Activated B cell treated with CpG ODN at 0.5 μM for 24 hours (primary cell): ENCODE data around the gene PLK5. TPM values are rescaled to one million over a fixed set of nuclear protein-coding genes. Genes with fewer than 3 reads are reported as not detected.
"Not testable (repeated sequence)": the region's sequence is repeated elsewhere in the genome, so short reads cannot be mapped to it uniquely, and the experiment has no call there.

Source experiments
- ATAC-seq: fragments of 200-7000 bp; cut with Tn5 transposase; one replicate; pipeline ENCODE4 v1.10.0; 2021; ENCODE audit warnings: low read depth, mild to moderate bottlenecking, moderate library complexity
- CTCF ChIA-PET: fragments of 350-600 bp; sonication (Branson Sonifier 250); formaldehyde crosslinking; loops from one replicate; lab custom pipeline; 2021; ENCODE audit warnings: antibody characterized with exemption; lab: Charles Lee
- POLR2A ChIA-PET: fragments of 350-600 bp; sonication (Branson Sonifier 250); formaldehyde crosslinking; loops from one replicate; lab custom pipeline; 2021; ENCODE audit warnings: antibody characterized with exemption; lab: Charles Lee
- DNase-seq: peaks from one replicate; pipeline ENCODE4 v3.0.0; 2022
- H3K27ac Mint-ChIP-seq: one replicate; pipeline ENCODE4 v1.8.0; 2020; ENCODE audit warnings: mixed read lengths
- H3K27me3 Mint-ChIP-seq: one replicate; pipeline ENCODE4 v1.8.0; 2021; ENCODE audit warnings: mixed read lengths
- H3K36me3 Mint-ChIP-seq: one replicate; pipeline ENCODE4 v1.8.0; 2021; ENCODE audit warnings: low read depth, mixed read lengths
- H3K4me1 Mint-ChIP-seq: one replicate; pipeline ENCODE4 v1.8.0; 2021; ENCODE audit warnings: mixed read lengths
- H3K4me3 Mint-ChIP-seq: one replicate; pipeline ENCODE4 v1.8.0; 2020; ENCODE audit warnings: mild to moderate bottlenecking, mixed read lengths
- H3K9me3 Mint-ChIP-seq: one replicate; pipeline ENCODE4 v1.8.0; 2020; ENCODE audit warnings: mixed read lengths
- intact Hi-C: fragments of 100-400 bp; cut with micrococcal nuclease; formaldehyde crosslinking; loops from one replicate; pipeline ENCODE4 v1.15.1; 2024
- total RNA-seq: library from RNA; stranded (reverse); gene quantifications from 2 replicates; pipeline ENCODE4 v1.2.3, GENCODE V29; 2022
- TF ChIP-seq, protein P1 (sequence below): fragments of 200-600 bp; IDR thresholded peaks from one replicate; pipeline ENCODE4 v1.8.0; 2022; ENCODE audit warnings: antibody characterized with exemption, mild to moderate bottlenecking

PLK5 gene
- total RNA-seq, 1 donor from 2014 or later = not detected

DNA sequence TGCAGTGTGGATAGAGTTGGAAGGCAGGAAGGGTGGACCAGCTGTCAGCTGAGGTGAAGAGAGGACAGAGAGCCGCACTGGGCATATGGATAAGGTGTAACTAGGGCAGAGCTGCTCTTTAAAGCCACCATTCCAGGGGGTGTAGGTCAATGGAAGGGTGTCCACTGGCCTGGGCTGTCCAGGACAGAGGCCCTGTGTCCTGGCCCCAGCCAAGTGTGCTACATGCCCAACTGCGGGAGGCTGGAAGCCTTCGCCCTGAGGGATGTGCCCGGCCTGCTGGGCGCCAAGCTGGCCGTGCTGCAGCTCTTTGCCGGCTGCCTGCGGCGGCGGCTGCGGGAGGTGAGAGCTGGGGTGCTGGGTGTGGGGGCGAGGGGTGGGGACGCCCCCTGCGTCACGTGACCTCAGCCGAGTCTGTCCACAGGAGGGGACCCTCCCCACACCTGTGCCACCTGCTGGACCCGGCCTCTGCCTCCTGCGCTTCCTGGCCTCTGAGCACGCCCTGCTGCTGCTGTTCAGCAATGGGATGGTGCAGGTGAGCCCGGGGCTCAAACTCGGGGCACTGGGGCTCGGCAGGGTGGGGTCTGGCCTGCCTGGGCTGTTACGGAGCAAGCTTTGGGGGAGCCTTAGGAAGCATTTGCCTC lies 9.8 kb downstream of the PLK5 start:
- ChIA-PET CTCF (no interaction called here), POLR2A (interaction anchor here (0.7 kb wide), 1 partner anchor 56 kb away, joined by 5 read pairs; no protein-coding TSS in a partner anchor)
- no peak for ATAC-seq
- DNase-seq = no peak
- Mint-ChIP-seq H3K27me3 (peaks cover 16% of the 10 kb centered on the region), H3K36me3 (no peaks in the 10 kb centered on the region), H3K4me3 (no peak overlapping the region), H3K4me1 (no peaks in the 10 kb centered on the region), H3K9me3 (no peaks in the 10 kb centered on the region), H3K27ac (no peak overlapping the region)
- TF ChIP-seq, protein P1, sequence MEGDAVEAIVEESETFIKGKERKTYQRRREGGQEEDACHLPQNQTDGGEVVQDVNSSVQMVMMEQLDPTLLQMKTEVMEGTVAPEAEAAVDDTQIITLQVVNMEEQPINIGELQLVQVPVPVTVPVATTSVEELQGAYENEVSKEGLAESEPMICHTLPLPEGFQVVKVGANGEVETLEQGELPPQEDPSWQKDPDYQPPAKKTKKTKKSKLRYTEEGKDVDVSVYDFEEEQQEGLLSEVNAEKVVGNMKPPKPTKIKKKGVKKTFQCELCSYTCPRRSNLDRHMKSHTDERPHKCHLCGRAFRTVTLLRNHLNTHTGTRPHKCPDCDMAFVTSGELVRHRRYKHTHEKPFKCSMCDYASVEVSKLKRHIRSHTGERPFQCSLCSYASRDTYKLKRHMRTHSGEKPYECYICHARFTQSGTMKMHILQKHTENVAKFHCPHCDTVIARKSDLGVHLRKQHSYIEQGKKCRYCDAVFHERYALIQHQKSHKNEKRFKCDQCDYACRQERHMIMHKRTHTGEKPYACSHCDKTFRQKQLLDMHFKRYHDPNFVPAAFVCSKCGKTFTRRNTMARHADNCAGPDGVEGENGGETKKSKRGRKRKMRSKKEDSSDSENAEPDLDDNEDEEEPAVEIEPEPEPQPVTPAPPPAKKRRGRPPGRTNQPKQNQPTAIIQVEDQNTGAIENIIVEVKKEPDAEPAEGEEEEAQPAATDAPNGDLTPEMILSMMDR = no peak
- intact Hi-C loops = no loop called here

DNA sequence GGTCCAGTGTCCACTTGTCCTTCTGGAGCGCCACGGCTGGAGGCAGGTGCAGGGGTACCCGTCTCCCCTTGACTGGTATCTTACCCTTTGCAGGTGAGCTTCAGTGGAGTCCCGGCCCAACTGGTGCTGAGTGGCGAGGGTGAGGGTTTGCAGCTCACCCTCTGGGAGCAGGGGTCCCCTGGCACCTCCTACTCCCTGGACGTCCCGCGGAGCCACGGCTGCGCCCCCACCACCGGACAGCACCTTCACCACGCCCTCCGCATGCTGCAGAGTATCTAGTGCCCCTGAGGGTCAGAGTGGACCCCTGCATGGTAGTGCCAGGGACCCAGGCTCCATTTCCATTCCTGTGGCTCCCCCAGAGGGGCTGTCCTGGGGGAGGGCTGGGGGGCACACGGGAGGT lies 11.1 kb downstream of the PLK5 start:
- CTCF ChIA-PET = no interaction called here

DNA sequence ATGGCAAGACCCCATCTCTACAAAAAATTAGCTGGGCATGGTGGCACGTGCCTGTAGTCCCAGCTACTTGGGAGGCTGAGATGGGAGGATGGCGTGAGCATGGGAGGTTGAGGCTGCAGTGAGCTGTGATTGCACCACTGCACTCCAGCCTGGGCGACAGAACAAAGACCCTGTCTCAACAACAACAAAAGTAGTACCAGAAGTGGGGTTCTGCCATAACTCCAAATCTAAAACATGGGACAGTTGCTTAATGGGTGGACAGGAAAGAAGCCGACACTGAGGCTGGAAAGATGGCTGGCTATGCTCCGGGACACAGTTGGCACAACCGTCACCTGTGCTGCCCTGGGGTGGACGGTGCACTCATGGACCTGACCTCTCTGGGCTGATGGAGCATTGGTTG lies 11.8 kb downstream of the PLK5 start:
- H3K4me1 Mint-ChIP-seq, H3K27ac Mint-ChIP-seq, H3K4me3 Mint-ChIP-seq, H3K36me3 Mint-ChIP-seq, DNase-seq, POLR2A ChIA-PET, ATAC-seq, CTCF ChIA-PET, intact Hi-C loops, H3K9me3 Mint-ChIP-seq: not testable (repeated sequence)
- H3K27me3 Mint-ChIP-seq = peaks cover 16% of the 10 kb centered on the region

More for the DNA sequence above, 11.1 kb downstream of the PLK5 start:
- POLR2A ChIA-PET = interaction anchor here (0.6 kb wide), 1 partner anchor 56 kb away, joined by 4 read pairs; the partner anchor contains the start of gene C19orf25
- ATAC-seq (no peak), DNase-seq (no peak)
- Mint-ChIP-seq H3K4me1 (no peaks in the 10 kb centered on the region), H3K27me3 (peaks cover 14% of the 10 kb centered on the region), H3K4me3 (no peak overlapping the region), H3K9me3 (no peaks in the 10 kb centered on the region), H3K27ac (no peak overlapping the region), H3K36me3 (no peaks in the 10 kb centered on the region)
- intact Hi-C loops = no loop called here
- TF ChIP-seq, protein P1 = no peak

DNA sequence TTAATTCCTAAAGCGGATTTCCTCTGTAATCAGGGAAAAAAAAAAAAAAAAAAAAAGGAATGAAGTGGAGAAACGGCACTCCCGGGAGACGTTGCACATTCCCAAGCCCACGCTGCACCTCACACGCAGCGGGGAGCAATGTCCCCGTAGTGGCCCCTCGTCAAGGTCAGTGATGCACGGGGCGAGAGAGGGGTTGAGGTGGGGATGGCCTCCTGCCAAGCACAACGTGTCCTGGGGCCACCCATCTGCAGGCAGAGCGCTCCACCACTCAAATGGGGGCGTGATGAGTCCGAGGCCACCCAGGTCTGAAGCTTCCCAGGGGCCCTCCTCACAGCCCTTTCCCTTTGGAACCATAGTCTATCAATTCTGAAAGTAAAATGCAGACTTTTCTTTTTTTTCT lies 15.1 kb downstream of the PLK5 start:
- no peak overlapping the region for H3K27ac Mint-ChIP-seq
- TF ChIP-seq, protein P1 = no peak
- no peak for ATAC-seq
- H3K36me3 Mint-ChIP-seq = no peaks in the 10 kb centered on the region
- no peaks in the 10 kb centered on the region for H3K4me1 Mint-ChIP-seq
- H3K27me3 Mint-ChIP-seq = peaks cover 18% of the 10 kb centered on the region
- H3K4me3 Mint-ChIP-seq = no peak overlapping the region
- ChIA-PET CTCF (no interaction called here), POLR2A (interaction anchor here (0.7 kb wide), 1 partner anchor 1572 kb away, joined by 3 read pairs; no protein-coding TSS in a partner anchor)
- intact Hi-C loops = no loop called here
- DNase-seq = no peak
- no peaks in the 10 kb centered on the region for H3K9me3 Mint-ChIP-seq

DNA sequence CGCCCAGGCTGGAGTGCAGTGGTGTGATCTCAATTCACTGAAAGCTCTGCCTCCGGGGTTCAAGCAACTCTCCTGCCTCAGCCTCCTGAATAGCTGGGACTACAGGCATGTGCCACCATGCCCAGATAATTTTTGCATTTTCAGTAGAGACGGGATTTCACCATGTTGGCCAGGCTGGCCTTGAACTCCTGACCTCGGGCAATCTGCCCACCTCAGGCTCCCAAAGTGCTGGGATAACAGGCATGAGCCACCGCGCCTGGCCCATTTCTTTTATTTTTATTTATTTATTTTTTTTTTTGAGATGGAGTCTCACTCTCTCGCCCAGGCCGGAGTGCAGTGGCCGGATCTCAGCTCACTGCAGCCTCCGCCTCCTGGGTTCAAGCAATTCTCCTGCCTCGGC lies 15.9 kb downstream of the PLK5 start:
- H3K4me3 Mint-ChIP-seq, H3K4me1 Mint-ChIP-seq, ATAC-seq, H3K27ac Mint-ChIP-seq, DNase-seq, H3K36me3 Mint-ChIP-seq, CTCF ChIA-PET, intact Hi-C loops, H3K9me3 Mint-ChIP-seq: not testable (repeated sequence)
- peaks cover 18% of the 10 kb centered on the region for H3K27me3 Mint-ChIP-seq
- POLR2A ChIA-PET = interaction anchor here (0.7 kb wide), 2 partner anchors 360 to 1571 kb away, joined by 3 to 12 read pairs; no protein-coding TSS in a partner anchor

DNA sequence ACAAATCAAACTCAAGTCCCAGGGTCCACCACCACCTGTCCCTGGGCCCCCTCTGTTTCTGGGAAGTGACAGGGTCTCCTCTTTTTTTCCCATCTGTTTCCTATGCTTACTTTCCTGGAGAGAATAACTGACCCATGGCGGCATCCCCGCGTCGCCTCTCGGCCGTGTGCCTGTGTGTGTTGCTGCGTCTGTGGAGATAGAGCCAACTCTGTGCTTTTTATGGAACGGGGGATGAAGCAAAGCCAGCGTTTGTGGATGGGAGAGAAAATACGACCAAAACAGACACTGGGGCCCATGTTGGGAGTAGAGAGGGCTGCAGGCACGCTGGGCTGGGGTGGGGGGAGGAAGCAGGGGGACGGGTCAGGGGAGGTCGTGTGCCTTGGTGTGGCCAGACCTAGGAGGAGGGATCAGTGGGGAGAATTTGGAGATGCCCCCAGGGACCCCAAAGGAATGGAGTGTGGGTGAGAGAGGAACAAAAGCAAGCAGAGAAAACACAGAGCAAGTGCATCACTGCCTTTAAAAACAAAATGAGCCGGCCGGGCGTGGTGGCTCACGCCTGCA lies 16.6 kb downstream of the PLK5 start:
- H3K9me3 Mint-ChIP-seq = no peaks in the 10 kb centered on the region
- H3K36me3 Mint-ChIP-seq = no peaks in the 10 kb centered on the region
- H3K4me3 Mint-ChIP-seq = no peak overlapping the region
- TF ChIP-seq, protein P1 = no peak
- ChIA-PET POLR2A (no interaction called here), CTCF (no interaction called here)
- H3K4me1 Mint-ChIP-seq = no peaks in the 10 kb centered on the region
- H3K27me3 Mint-ChIP-seq = peaks cover 18% of the 10 kb centered on the region
- DNase-seq (no peak), ATAC-seq (no peak)
- intact Hi-C loops = no loop called here
- no peak overlapping the region for H3K27ac Mint-ChIP-seq
